T-cell (primary cell): Measurements from ENCODE around the gene CEP112. TPM values are rescaled to one million over a fixed set of nuclear protein-coding genes. Genes with fewer than 3 reads are reported as not detected.

Experiments
- ATAC-seq, 4 experiments: fragments of 200-7000 bp in 3 of 4; fragments of 150-1000 bp in 1 of 4; cut with Tn5 transposase; replicated peaks in 1 of 4; 1 replicate in 3 of 4; 2 replicates in 1 of 4; pipeline ENCODE4 v1.10.0; 2021; ENCODE audit warnings: moderate library complexity in 3 of 4, mild to moderate bottlenecking in 2 of 4, moderate number of reproducible peaks in 1 of 4
- CTCF ChIA-PET, 2 donors: fragments of 300-600 bp; sonication (Branson Sonifier 250); formaldehyde crosslinking; loops; one replicate each; lab custom pipeline; 2022; ENCODE audit warnings: antibody characterized with exemption in 2 of 2; lab: Charles Lee
- POLR2A ChIA-PET, 2 donors: fragments of 300-600 bp; sonication (Branson Sonifier 250); formaldehyde crosslinking; loops; one replicate each; lab custom pipeline; 2022; ENCODE audit warnings: antibody characterized with exemption in 2 of 2; lab: Charles Lee
- DNase-seq, 35 experiments: peaks; one replicate each; pipeline versions ENCODE4 v3.0.0 to v3.0.0-alpha.2; 2013 to 2023
- H3K27ac ChIP-seq: one replicate; pipeline ENCODE4 v1.5.1; 2013; ENCODE audit warnings: low read length
- H3K27me3 ChIP-seq, 2 experiments: replicated peaks in 1 of 2; 1 replicate in 1 of 2; 2 replicates in 1 of 2; pipeline versions ENCODE4 v1.6.1 to v1.7.0; 2013; ENCODE audit warnings: low read length in 1 of 2, mixed read lengths in 1 of 2; ENCODE audit not compliant: control insufficient read depth in 2 of 2, insufficient read depth in 2 of 2; ENCODE audit errors: extremely low read depth in 1 of 2
- H3K36me3 ChIP-seq, 2 donors: 1 replicate in 1 of 2; 2 replicates in 1 of 2; pipeline versions ENCODE4 v1.6.1 to v1.7.0; 2013; ENCODE audit warnings: low read length in 1 of 2; ENCODE audit not compliant: control insufficient read depth in 2 of 2, insufficient read depth in 1 of 2; ENCODE audit errors: extremely low read depth in 1 of 2
- H3K4me1 ChIP-seq, 2 experiments: 1 replicate in 1 of 2; 2 replicates in 1 of 2; pipeline versions ENCODE4 v1.6.1 to v1.7.0; 2013; ENCODE audit warnings: low read length in 2 of 2, mixed read lengths in 1 of 2; ENCODE audit not compliant: insufficient read depth in 2 of 2, control insufficient read depth in 1 of 2; ENCODE audit errors: extremely low read depth in 1 of 2
- H3K4me3 ChIP-seq, 2 donors: 1 replicate in 1 of 2; 2 replicates in 1 of 2; pipeline versions ENCODE4 v1.5.1 to v1.7.0; 2013; ENCODE audit warnings: mild to moderate bottlenecking in 2 of 2, low read length in 1 of 2, moderate library complexity in 1 of 2; ENCODE audit not compliant: control insufficient read depth in 1 of 2; ENCODE audit errors: extremely low read depth in 1 of 2
- H3K9me3 ChIP-seq: 2 replicates; pipeline ENCODE4 v1.7.0; 2013
- H3K27ac Mint-ChIP-seq, 2 donors: one replicate each; pipeline ENCODE4 v1.8.0; 2020 to 2021; ENCODE audit warnings: mild to moderate bottlenecking in 2 of 2, mixed read lengths in 2 of 2
- H3K27me3 Mint-ChIP-seq, 2 donors: one replicate each; pipeline ENCODE4 v1.8.0; 2021 to 2022; ENCODE audit warnings: mixed read lengths in 2 of 2
- H3K36me3 Mint-ChIP-seq: one replicate; pipeline ENCODE4 v1.8.0; 2021; ENCODE audit warnings: mixed read lengths
- H3K4me1 Mint-ChIP-seq, 3 donors: one replicate each; pipeline ENCODE4 v1.8.0; 2020 to 2022; ENCODE audit warnings: mixed read lengths in 3 of 3, mild to moderate bottlenecking in 1 of 3
- H3K4me3 Mint-ChIP-seq, 3 donors: one replicate each; pipeline ENCODE4 v1.8.0; 2020 to 2022; ENCODE audit warnings: mild to moderate bottlenecking in 3 of 3, mixed read lengths in 3 of 3, moderate library complexity in 3 of 3
- H3K9me3 Mint-ChIP-seq, 3 donors: one replicate each; pipeline ENCODE4 v1.8.0; 2020 to 2022; ENCODE audit warnings: mixed read lengths in 3 of 3
- WGBS: methylation state at CpG from one replicate; pipeline ENCODE4 v1.1.5; 2013; ENCODE audit warnings: missing lambda C conversion rate; ENCODE audit not compliant: insufficient coverage; 5-methylcytosine and 5-hydroxymethylcytosine counted together
- total RNA-seq, 35 experiments: library from RNA in 6 of 35; stranded (reverse) in 6 of 35; fragments of 120-200 nt in 1 of 35; gene quantifications; one replicate each; pipeline versions ENCODE4 v1.2.1 to v1.2.4 and lab custom pipeline; 2013 to 2026

The CEP112 gene
- total RNA-seq, 5 donors from 2014 or later (not counting 1 experiment from before 2014, with no cell fraction given): 2.4 to 4.9 (median 4.5) TPM

DNA sequence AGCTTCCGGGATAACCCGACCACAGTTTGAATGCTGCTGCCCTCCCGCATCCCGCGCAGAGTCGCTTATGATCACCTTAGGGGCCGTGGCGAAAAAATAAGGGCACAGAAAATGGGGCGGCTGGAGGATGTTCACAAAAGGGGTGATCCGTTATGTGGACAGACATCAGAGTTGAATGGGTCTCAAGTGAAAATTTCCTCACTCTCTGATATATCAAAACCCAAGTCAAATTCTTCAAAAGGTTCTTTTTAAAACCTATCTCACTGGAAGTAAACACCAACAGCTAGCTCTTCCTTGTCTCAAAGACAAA, 400 bp upstream of the CEP112 start:
- CTCF ChIA-PET: interaction anchor here (0.7 to 2.6 kb wide), 3 partner anchors 9 to 536 kb away, joined by 3 to 9 read pairs (median 4); no protein-coding TSS in a partner anchor

DNA sequence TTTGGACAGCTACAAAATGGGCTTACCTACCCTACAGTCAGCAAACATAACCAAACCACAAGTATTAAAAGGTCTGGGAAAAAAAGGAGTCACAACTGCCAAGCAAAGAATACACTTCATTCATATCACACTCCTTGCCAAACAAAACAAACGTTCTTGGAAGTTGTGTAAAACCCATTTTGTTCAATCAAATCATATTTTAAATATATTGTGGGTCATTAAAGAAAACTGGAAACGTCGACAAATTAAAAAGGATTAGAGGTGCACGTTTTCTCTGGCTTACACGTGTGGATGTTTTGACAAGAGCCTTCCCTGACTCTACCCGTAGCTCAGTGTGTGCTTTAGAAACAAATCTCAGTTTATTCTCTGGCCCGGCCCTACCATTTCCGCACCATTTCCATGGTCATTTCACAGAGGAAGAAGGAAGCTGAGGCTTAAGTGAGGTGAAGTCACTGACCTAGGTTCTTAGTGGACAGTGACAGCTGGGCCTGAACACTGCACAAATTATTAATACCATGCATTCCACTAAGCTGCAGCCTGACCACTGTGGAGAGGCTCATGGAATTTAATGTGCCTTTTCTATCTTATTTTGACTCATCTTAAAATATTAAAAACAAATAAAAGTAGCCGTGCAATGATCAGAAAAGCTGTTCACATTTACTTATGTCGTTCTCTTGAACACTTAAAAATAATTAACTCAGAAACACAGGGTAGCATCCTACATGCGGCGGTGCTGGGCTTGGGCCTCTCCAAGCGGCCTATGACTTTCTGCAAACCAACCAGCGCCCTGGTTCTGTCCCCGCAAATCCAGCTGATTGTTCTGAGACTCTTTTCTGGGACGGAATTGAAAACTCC, 968 bp downstream of the CEP112 start:
- peak in 1 of 35 experiments; percentile 13 for DNase-seq
- no peaks in the 10 kb centered on the region for H3K9me3 Mint-ChIP-seq
- ATAC-seq: no peak
- 77% methylated on average over 10 of the region's 16 CpGs for WGBS
- no peaks in the 10 kb centered on the region for H3K36me3 ChIP-seq
- H3K27me3 ChIP-seq: no peaks in the 10 kb centered on the region
- H3K4me1 Mint-ChIP-seq: peaks cover 8 to 20% (median 15%) of the 10 kb centered on the region in 3 donors
- ChIA-PET POLR2A (no interaction called here), CTCF (interaction anchor here in 1 of 2 donors (2.6 kb wide), 1 partner anchor 10 kb away, joined by 9 read pairs; no protein-coding TSS in a partner anchor)
- H3K27ac ChIP-seq: no peak overlapping the region
- H3K4me3 ChIP-seq: peak overlapping the region; percentile 57 to 76
- H3K27ac Mint-ChIP-seq: peak overlapping the region; percentile 74 to 78
- peak overlapping the region; percentile 82 to 83 (median 83) for H3K4me3 Mint-ChIP-seq
- no peaks in the 10 kb centered on the region for H3K36me3 Mint-ChIP-seq
- no peaks in the 10 kb centered on the region for H3K9me3 ChIP-seq
- H3K4me1 ChIP-seq: peaks cover 0 to 13% of the 10 kb centered on the region in 2 experiments
- no peaks in the 10 kb centered on the region for H3K27me3 Mint-ChIP-seq

More for the DNA sequence above, 400 bp upstream of the CEP112 start:
- ATAC-seq (no peak), DNase-seq (no peak)
- no CpG with 5 or more reads among the region's 10 CpGs for WGBS
- H3K27ac ChIP-seq: peak overlapping the region; percentile 61
- peaks cover 0 to 13% of the 10 kb centered on the region in 2 experiments for H3K4me1 ChIP-seq
- Mint-ChIP-seq H3K27me3 (no peaks in the 10 kb centered on the region), H3K36me3 (no peaks in the 10 kb centered on the region), H3K4me1 (peaks cover 8 to 20% (median 15%) of the 10 kb centered on the region in 3 donors), H3K4me3 (peak overlapping the region; percentile 82 to 83 (median 83)), H3K27ac (peak overlapping the region; percentile 82), H3K9me3 (no peaks in the 10 kb centered on the region)
- H3K27me3 ChIP-seq: no peaks in the 10 kb centered on the region
- H3K9me3 ChIP-seq: no peaks in the 10 kb centered on the region
- peak overlapping the region; percentile 57 to 76 for H3K4me3 ChIP-seq
- POLR2A ChIA-PET: no interaction called here
- no peaks in the 10 kb centered on the region for H3K36me3 ChIP-seq

DNA sequence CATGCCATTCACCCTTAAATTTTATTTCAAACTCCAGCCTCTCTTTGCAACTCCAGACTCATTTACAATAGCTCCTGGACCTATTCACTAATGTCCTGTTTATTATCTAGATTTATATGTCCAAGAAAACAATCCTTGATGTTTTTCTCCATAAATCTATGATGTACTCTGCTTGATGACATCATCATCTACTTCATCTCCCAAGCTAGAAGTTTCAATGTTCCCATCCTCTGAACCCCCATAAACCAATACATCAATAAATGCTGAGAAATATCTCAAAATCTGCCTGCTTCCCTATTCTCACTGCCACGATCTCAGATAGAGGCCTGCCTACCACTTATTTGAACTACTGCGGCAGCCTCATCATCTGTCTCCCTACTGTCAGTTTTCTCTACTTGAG, 4.2 kb downstream of the CEP112 start:
- CTCF ChIA-PET: no interaction called here
- no peaks in the 10 kb centered on the region for H3K9me3 ChIP-seq
- no peak for ATAC-seq

DNA sequence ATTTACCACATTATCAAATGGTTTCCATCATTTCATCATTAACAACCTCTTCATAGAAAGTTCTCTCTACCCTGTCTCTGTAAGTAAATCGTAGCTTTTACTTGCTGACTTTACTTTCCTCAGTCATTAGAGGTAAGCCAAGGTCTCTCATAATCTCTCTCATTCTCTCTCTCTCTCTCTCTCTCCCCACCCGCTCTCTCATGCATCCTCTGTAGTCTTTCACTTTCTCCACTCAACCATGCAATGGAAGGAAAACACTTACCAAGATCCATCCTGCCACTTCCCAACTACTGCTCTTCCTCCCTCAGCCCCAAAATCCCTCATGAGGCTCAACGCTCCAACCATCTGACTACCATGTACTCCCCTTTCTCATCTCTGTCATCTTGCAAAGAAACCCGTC, 6.1 kb downstream of the CEP112 start:
- Histone ChIP-seq H3K4me1 (peaks cover 0 to 1% of the 10 kb centered on the region in 2 experiments), H3K4me3 (no peak overlapping the region), H3K27me3 (no peaks in the 10 kb centered on the region), H3K27ac (no peak overlapping the region), H3K36me3 (no peaks in the 10 kb centered on the region), H3K9me3 (no peaks in the 10 kb centered on the region)
- CTCF ChIA-PET: no interaction called here
- no peak overlapping the region for H3K27ac Mint-ChIP-seq
- 92% methylated on average over 4 of the region's 4 CpGs for WGBS
- H3K9me3 Mint-ChIP-seq: peaks cover 0 to 4% (median 0%) of the 10 kb centered on the region in 3 donors
- no peak for ATAC-seq
- POLR2A ChIA-PET: no interaction called here
- peaks cover 11% of the 10 kb centered on the region for H3K36me3 Mint-ChIP-seq
- H3K4me3 Mint-ChIP-seq: no peak overlapping the region
- H3K4me1 Mint-ChIP-seq: peaks cover 0 to 7% (median 2%) of the 10 kb centered on the region in 3 donors
- DNase-seq: no peak
- H3K27me3 Mint-ChIP-seq: no peaks in the 10 kb centered on the region

More for the DNA sequence above, 4.2 kb downstream of the CEP112 start:
- peaks cover 6 to 20% (median 15%) of the 10 kb centered on the region in 3 donors for H3K4me1 Mint-ChIP-seq
- DNase-seq: no peak
- peaks cover 3% of the 10 kb centered on the region for H3K36me3 Mint-ChIP-seq
- H3K27ac ChIP-seq: no peak overlapping the region
- POLR2A ChIA-PET: no interaction called here
- H3K4me3 ChIP-seq: no peak overlapping the region
- 75% methylated on average over 2 of the region's 2 CpGs for whole genome bisulfite sequencing
- H3K4me3 Mint-ChIP-seq: no peak overlapping the region
- no peak overlapping the region for H3K27ac Mint-ChIP-seq
- H3K27me3 ChIP-seq: no peaks in the 10 kb centered on the region
- peaks cover 0 to 4% (median 0%) of the 10 kb centered on the region in 3 donors for H3K9me3 Mint-ChIP-seq
- no peaks in the 10 kb centered on the region for H3K36me3 ChIP-seq
- no peaks in the 10 kb centered on the region for H3K27me3 Mint-ChIP-seq
- H3K4me1 ChIP-seq: peaks cover 0 to 13% of the 10 kb centered on the region in 2 experiments

DNA sequence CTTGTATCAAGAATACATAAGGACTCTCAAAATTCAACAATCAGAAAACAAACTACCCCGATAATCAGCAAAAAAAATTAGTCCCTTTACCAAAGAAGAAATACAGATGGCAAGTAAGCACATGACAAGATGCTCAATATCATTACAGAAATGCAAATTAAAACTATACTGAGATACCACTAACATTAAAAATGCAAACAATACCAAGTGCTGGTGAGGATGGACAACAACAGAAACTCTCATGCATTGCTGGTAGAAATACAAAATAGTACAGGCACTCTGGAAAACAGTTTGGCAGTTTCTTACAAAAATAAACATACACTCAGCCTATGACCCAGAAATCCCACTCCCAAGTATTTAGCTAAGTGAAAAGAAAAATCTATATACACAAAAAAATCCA, 7.5 kb downstream of the CEP112 start:
- Mint-ChIP-seq H3K4me1 (peaks cover 0 to 3% (median 0%) of the 10 kb centered on the region in 3 donors), H3K36me3 (peaks cover 11% of the 10 kb centered on the region), H3K4me3 (no peak overlapping the region), H3K27ac (no peak overlapping the region), H3K9me3 (peaks cover 0 to 4% (median 0%) of the 10 kb centered on the region in 3 donors), H3K27me3 (no peaks in the 10 kb centered on the region)
- Histone ChIP-seq H3K27me3 (no peaks in the 10 kb centered on the region), H3K4me3 (no peak overlapping the region), H3K27ac (no peak overlapping the region), H3K36me3 (no peaks in the 10 kb centered on the region), H3K9me3 (no peaks in the 10 kb centered on the region), H3K4me1 (no peaks in the 10 kb centered on the region)
- WGBS: 83% methylated on average over 1 of the region's 1 CpG
- ChIA-PET CTCF (interaction anchor here in 1 of 2 donors (0.6 kb wide), 1 partner anchor 1030 kb away, joined by 3 read pairs; no protein-coding TSS in a partner anchor), POLR2A (interaction anchor here in 1 of 2 donors (0.6 kb wide), 1 partner anchor 450 kb away, joined by 3 read pairs; no protein-coding TSS in a partner anchor)
- DNase-seq (no peak), ATAC-seq (no peak)

DNA sequence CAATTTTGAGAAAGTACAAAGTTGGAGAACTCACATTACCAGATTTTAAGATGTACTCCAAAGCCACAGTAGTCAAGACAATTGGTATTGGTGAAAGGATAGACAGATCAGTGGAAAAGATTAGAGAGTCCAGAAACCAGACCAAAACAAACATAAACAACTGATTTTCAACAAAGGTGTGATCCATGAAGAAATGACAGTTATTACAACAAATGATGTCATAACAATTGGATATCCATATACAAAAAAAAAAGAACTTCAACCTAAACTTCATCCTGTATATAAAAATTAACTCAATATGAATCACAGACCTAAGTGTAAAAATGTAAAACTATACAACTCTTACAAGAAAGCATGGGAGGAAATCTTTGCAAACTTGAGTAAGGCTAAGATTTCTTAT, 8.4 kb downstream of the CEP112 start:
- POLR2A ChIA-PET: no interaction called here
- Mint-ChIP-seq H3K27me3 (no peaks in the 10 kb centered on the region), H3K27ac (no peak overlapping the region), H3K4me1 (peaks cover 0 to 2% (median 0%) of the 10 kb centered on the region in 3 donors), H3K36me3 (peaks cover 11% of the 10 kb centered on the region), H3K9me3 (peaks cover 0 to 4% (median 0%) of the 10 kb centered on the region in 3 donors), H3K4me3 (no peak overlapping the region)
- Histone ChIP-seq H3K27ac (no peak overlapping the region), H3K27me3 (no peaks in the 10 kb centered on the region), H3K4me1 (no peaks in the 10 kb centered on the region), H3K36me3 (no peaks in the 10 kb centered on the region), H3K9me3 (no peaks in the 10 kb centered on the region), H3K4me3 (no peak overlapping the region)
- CTCF ChIA-PET: no interaction called here
- ATAC-seq (no peak), DNase-seq (no peak)
